SK-N-MC (cell line): ENCODE results near the gene SHISA3.

Experiments used
- DNase-seq: peaks from one replicate; pipeline ENCODE4 v3.0.0-alpha.2; 2011; ENCODE audit warnings: low read depth, low spot score
- H3K27ac ChIP-seq: fragments of 200-600 bp; sonication (generic); 2 replicates; pipeline ENCODE4 v1.5.1; 2016; ENCODE audit warnings: mixed run types
- H3K36me3 ChIP-seq: fragments of 200-600 bp; sonication (generic); 2 replicates; pipeline ENCODE4 v1.6.1; 2017; ENCODE audit warnings: antibody characterized with exemption, low read length, mixed read lengths; ENCODE audit not compliant: insufficient read depth
- H3K4me3 ChIP-seq: fragments of 200-600 bp; sonication (generic); 2 replicates; pipeline ENCODE4 v1.5.1; 2016
- H3K9ac ChIP-seq: fragments of 200-600 bp; sonication (generic); 2 replicates; pipeline ENCODE4 v1.8.0; 2017; ENCODE audit warnings: mixed run types, mixed read lengths; ENCODE audit not compliant: insufficient read length
- H3K9me3 ChIP-seq: fragments of 200-600 bp; sonication (generic); 2 replicates; pipeline ENCODE4 v1.6.1; 2017; ENCODE audit warnings: low read depth, mild to moderate bottlenecking, antibody characterized with exemption, low read length, moderate library complexity, mixed read lengths
- EZH2 ChIP-seq: fragments of 200-600 bp; sonication (generic); IDR thresholded peaks from one replicate; pipeline ENCODE4 v1.6.1; 2017; ENCODE audit warnings: antibody characterized with exemption
- FOXP2 ChIP-seq: optimal IDR thresholded peaks from 2 replicates; pipeline ENCODE3; 2011; ENCODE audit warnings: mild to moderate bottlenecking, moderate library complexity; ENCODE audit not compliant: insufficient read depth; ENCODE audit errors: extremely low read length, control extremely low read depth
- POLR2AphosphoS5 ChIP-seq: IDR thresholded peaks from 2 replicates; pipeline ENCODE4 v1.6.1; 2012; ENCODE audit warnings: mild to moderate bottlenecking, low read depth, low read length, borderline replicate concordance

The SHISA3 gene

DNA sequence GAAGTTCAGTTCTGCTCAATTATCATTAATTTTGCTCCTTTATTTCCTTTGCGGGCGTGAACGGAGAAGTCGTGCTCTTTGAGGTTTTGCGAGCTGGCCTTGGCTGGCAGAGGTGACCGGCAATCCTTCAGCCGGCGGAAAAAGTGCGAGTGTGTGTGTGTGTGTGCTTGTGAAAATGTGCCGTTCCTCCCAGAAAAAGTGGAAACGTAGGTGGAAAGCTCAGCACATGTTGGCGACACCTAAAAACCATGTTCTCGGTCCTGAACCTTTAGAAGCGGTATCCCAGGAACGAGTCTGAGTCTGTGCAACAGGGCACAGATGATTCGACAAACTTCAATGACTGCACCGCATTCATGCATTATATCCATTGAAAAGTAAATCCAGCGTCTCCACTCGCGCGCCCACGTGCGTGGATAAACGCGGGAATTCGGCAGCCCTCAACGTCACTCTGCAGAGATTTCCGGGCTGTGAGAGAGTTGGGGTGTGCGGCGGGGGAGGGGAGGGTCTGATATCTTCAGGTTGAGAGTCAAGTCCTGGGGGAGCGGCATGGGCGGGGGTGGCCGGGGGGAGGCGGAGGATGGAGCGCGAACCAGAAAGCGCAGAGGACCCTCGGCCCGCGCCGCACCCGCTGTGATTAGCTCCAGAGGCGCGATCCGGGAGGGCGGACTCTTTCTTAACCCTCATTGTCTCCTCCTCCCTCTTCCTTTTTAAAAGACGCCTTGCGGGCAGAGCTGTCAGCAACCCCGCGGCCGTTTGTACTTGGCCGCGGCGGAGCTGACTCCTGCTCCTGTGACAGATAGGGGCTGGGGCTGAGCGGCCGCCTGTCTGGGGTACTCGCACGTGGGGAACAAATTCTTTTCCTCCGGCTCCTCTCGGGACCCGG lies at the start of gene SHISA3:
Gene SHISA3 (plus strand): TSS at position 737 of the 883 bp plus-strand sequence. CDS start 569 bp downstream, outside the sequence.
- Histone ChIP-seq H3K9me3 (no peaks in the 10 kb centered on the region), H3K9ac (peak within 1 kb of the TSS; percentile 53), H3K36me3 (no peaks in the 10 kb centered on the region), H3K27ac (no peak within 1 kb of the TSS), H3K4me3 (peak within 1 kb of the TSS; percentile 84)
- no peak for DNase-seq
- no peak for TF ChIP-seq EZH2

DNA sequence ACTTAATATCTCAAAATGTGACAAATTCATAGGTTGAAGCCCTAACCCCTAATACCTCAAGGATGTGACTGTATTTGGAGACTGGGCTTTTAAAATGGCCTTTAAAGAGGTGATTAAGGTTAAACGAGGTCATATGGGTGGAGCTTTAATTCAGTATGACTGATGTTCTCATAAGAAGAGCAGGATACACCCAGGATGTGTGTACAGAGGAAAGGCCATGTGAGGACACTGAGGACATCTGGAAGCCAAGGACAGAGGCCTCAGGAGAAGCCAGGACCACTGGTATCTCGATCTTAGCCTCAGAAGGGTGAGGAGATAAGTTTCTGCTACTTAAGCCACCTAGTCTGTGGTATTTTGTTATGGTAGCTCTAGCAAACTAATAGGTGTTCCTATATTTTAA lies 49.0 kb upstream of the SHISA3 start:
- Histone ChIP-seq H3K36me3 (no peaks in the 10 kb centered on the region), H3K9ac (no peak overlapping the region), H3K27ac (no peak overlapping the region), H3K9me3 (no peaks in the 10 kb centered on the region), H3K4me3 (no peak overlapping the region)
- DNase-seq = no peak
- TF ChIP-seq FOXP2 (no peak), POLR2AphosphoS5 (no peak), EZH2 (no peak)

DNA sequence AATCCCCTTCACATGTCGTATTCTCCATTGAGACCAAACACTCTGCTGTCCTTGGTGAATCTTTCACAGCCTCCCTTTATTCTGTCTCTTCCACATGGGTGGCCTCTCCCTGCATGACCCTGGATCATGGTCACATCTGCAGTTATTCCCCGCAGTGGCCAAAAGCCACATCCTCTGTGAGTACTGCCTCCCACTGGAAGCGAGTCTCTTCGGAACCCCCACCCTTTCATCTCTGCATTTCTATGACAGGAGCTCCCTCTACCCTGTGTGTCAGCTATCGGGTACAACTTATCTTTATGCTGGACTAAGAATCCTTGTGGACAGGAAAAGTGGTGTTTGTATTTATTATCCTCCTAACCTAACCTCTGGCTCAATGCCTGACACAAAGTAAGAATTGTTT lies 48.6 kb upstream of the SHISA3 start:
- no peaks in the 10 kb centered on the region for H3K9me3 ChIP-seq
- no peak for TF ChIP-seq FOXP2
- TF ChIP-seq EZH2 = no peak
- no peak for TF ChIP-seq POLR2AphosphoS5
- H3K27ac ChIP-seq = no peak overlapping the region
- H3K4me3 ChIP-seq = no peak overlapping the region
- no peak for DNase-seq
- no peaks in the 10 kb centered on the region for H3K36me3 ChIP-seq
- no peak overlapping the region for H3K9ac ChIP-seq

DNA sequence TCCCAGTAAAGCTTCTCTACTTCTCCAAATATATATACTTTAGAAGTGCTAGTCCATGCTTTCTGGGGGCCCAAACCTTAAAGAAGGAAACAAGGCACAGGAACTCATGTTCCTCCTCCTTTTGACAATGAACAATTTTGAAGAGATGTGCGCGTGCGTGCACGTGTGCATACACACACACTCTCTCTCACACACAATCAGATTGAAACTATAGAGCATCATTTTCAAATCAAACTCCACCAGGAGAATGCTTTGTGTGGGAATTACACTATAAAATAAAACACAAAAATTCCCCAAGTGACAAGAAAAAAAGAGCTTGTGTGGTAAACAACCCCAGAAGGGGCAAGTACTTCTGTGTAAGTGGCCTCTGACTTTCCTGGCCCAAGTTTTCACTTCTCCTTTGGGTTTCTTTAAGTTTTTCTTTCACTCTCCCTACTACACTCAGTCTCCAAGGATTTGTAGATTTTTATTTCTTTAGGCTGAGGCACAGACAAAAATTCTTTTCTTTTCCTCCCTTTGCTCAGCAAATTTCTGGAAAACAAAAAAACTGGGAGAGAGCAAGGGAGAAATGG lies 46.6 kb upstream of the SHISA3 start:
- no peak for TF ChIP-seq EZH2
- no peak for TF ChIP-seq POLR2AphosphoS5
- TF ChIP-seq FOXP2 = no peak
- Histone ChIP-seq H3K9me3 (no peaks in the 10 kb centered on the region), H3K27ac (no peak overlapping the region), H3K9ac (no peak overlapping the region), H3K4me3 (no peak overlapping the region), H3K36me3 (no peaks in the 10 kb centered on the region)
- no peak for DNase-seq

DNA sequence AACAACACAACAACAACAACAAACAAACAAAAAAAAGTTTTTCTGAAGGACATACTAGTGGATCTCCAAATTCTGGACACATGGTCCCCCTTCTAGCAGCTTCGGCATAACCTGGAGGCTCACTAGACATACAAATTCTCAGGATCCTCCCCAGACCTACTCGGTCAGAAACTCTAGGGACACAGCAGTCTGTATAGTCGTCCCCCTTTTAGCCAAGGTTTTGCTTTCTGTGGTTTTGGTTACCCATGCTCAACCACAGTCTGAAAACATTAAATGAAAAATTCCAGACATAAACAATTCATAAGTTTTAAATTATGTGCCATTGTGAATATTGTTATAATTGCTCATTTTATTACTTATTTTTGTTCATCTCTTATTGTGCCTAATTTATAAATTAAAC lies 45.2 kb upstream of the SHISA3 start:
- H3K27ac ChIP-seq = no peak overlapping the region
- no peaks in the 10 kb centered on the region for H3K36me3 ChIP-seq
- H3K9me3 ChIP-seq = no peaks in the 10 kb centered on the region
- H3K4me3 ChIP-seq = no peak overlapping the region
- no peak overlapping the region for H3K9ac ChIP-seq
- TF ChIP-seq POLR2AphosphoS5 (no peak), FOXP2 (no peak), EZH2 (no peak)
- DNase-seq = no peak

DNA sequence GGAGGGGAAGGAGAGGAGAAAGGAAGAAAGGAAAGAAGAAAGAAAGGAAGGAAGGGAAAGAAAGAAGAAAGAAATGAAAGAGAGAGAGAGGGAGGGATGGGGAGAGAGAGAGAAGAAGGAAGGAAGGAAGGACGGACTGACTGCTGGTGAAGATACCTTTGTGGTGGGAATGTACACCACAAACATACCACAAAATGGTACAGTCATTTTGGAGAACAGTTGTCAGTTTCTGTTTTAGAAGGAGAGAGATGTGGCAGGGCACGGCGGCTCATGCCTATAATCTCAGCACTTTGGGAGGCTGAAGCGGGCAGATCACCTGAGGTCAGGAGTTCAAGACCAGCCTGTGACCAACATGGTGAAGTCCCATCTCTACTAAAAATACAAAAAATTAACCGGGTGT lies 40.0 kb upstream of the SHISA3 start:
- TF ChIP-seq EZH2 (no peak), POLR2AphosphoS5 (no peak), FOXP2 (no peak)

DNA sequence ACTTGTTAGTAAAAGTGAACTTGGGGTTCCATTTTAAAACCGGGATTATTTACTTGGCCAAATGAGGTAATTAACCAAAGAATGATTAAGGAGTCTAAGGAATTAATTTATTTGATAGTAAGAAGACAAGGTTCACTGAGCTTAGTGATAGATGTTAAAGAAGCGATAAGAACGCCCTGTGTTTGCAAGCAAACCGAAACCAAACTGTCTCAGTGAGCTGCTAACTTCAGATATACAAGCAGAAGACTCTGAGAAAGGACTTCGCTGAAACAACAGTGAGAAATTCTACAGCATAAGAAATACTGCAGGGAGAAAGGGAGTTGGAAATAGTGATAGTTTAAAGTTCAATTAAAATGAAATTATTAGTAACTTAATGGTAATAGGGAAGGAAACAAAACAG lies 37.6 kb upstream of the SHISA3 start:
- H3K9ac ChIP-seq = no peak overlapping the region
- H3K27ac ChIP-seq = no peak overlapping the region
- no peaks in the 10 kb centered on the region for H3K36me3 ChIP-seq
- no peak for DNase-seq
- no peaks in the 10 kb centered on the region for H3K9me3 ChIP-seq
- TF ChIP-seq EZH2 = no peak
- no peak for TF ChIP-seq POLR2AphosphoS5
- no peak for TF ChIP-seq FOXP2
- H3K4me3 ChIP-seq = no peak overlapping the region

More for the DNA sequence above, 40.0 kb upstream of the SHISA3 start:
- Histone ChIP-seq H3K4me3 (no peak overlapping the region), H3K27ac (no peak overlapping the region), H3K9me3 (no peaks in the 10 kb centered on the region), H3K36me3 (no peaks in the 10 kb centered on the region), H3K9ac (no peak overlapping the region)
- DNase-seq = no peak

DNA sequence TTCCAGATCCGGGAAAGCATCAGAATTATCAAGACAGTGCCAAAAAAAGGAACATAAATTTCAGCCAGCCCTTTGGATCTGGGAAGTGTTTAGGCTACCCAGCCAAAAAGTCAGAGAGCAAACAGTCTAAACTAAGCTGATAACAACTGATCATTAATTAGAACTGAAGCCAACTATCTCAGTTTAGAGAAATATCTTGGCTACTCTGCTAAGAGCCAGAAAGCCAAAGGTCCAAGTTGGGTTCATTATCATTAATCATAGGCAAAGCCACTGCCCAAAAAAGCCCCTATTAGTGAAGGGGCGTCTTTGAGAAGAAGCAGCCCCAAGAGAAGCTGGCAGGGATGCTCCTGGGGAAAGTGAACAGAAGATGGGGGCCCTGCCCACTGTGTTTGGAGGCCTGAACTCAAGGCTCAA lies 37.0 kb upstream of the SHISA3 start:
- Histone ChIP-seq H3K9me3 (no peaks in the 10 kb centered on the region), H3K4me3 (no peak overlapping the region), H3K36me3 (no peaks in the 10 kb centered on the region), H3K9ac (no peak overlapping the region), H3K27ac (no peak overlapping the region)
- no peak for TF ChIP-seq POLR2AphosphoS5
- TF ChIP-seq EZH2 = no peak
- TF ChIP-seq FOXP2 = no peak
- DNase-seq = no peak
